Body of pancreas (tissue), 4 donors: ENCODE measurements around the gene CTPS2.

ENCODE experiments used
- CTCF ChIP-seq, 7 experiments: fragments of 450-650 bp in 4 of 7; fragments of 200-600 bp in 3 of 7; sonication (generic) in 3 of 7; IDR thresholded peaks; one replicate each; pipeline ENCODE4 v1.5.1; 2016 to 2019; ENCODE audit warnings: antibody characterized with exemption in 7 of 7
- POLR2A ChIP-seq, 3 donors: fragments of 450-650 bp; IDR thresholded peaks; one replicate each; pipeline ENCODE4 v1.6.1; 2016; ENCODE audit warnings: antibody characterized with exemption in 3 of 3, mild to moderate bottlenecking in 2 of 3

GRCh38 chrX:16578218-16578617 is 134.3 kb downstream of the CTPS2 start:
- no peak for TF ChIP-seq CTCF (IDR thresholded peaks at IDR 0.05)
- TF ChIP-seq POLR2A (IDR thresholded peaks at IDR 0.05), result no peak
